HG02642 (cell line): ENCODE measurements around the gene SORCS2.

ENCODE experiments used
- ATAC-seq: cut with Tn5 transposase; IDR thresholded peaks from one replicate; pipeline ENCODE4 v1.9.1; 2021; ENCODE audit warnings: mild to moderate bottlenecking; ENCODE audit not compliant: unreplicated experiment, poor library complexity

The SORCS2 gene

GRCh38 chr4:7699825-7700224, 507.5 kb downstream of the SORCS2 start:
- no peak for ATAC-seq

- ATAC-seq: no peak
Measured at GRCh38 chr4:7700665-7701064, 508.3 kb downstream of the SORCS2 start.

- no peak for ATAC-seq
Measured at GRCh38 chr4:7701866-7702649, 509.7 kb downstream of the SORCS2 start.

GRCh38 chr4:7703688-7704087, 511.4 kb downstream of the SORCS2 start:
- no peak for ATAC-seq

- no peak for ATAC-seq
Measured at GRCh38 chr4:7704091-7704490, 511.8 kb downstream of the SORCS2 start.

GRCh38 chr4:7704625-7705024, 512.3 kb downstream of the SORCS2 start:
- no peak for ATAC-seq

GRCh38 chr4:7705062-7705461, 512.7 kb downstream of the SORCS2 start:
- ATAC-seq: no peak

GRCh38 chr4:7705593-7705992, 513.3 kb downstream of the SORCS2 start:
- no peak for ATAC-seq

GRCh38 chr4:7708238-7708637, 515.9 kb downstream of the SORCS2 start:
- ATAC-seq: no peak

- ATAC-seq: no peak
Measured at GRCh38 chr4:7708981-7709380, 516.6 kb downstream of the SORCS2 start.

GRCh38 chr4:7709431-7709830, 517.1 kb downstream of the SORCS2 start:
- no peak for ATAC-seq

- no peak for ATAC-seq
Measured at GRCh38 chr4:7710126-7710525, 517.8 kb downstream of the SORCS2 start.

GRCh38 chr4:7710576-7711306, 518.4 kb downstream of the SORCS2 start:
- no peak for ATAC-seq

GRCh38 chr4:7711307-7711963, 519.1 kb downstream of the SORCS2 start:
- ATAC-seq: no peak

- ATAC-seq: no peak
Measured at GRCh38 chr4:7712021-7712671, 519.8 kb downstream of the SORCS2 start.

GRCh38 chr4:7713757-7714156, 521.4 kb downstream of the SORCS2 start:
- no peak for ATAC-seq

- ATAC-seq: no peak
Measured at GRCh38 chr4:7714176-7714575, 521.8 kb downstream of the SORCS2 start.

- no peak for ATAC-seq
Measured at GRCh38 chr4:7714738-7715137, 522.4 kb downstream of the SORCS2 start.

GRCh38 chr4:7715271-7716009, 523.1 kb downstream of the SORCS2 start:
- no peak for ATAC-seq
